Measurements from ENCODE around the gene TXLNB.

TXLNB gene

GRCh38 chr6:139335447-139336210, 43.8 kb upstream of the TXLNB start:
- peaks cover 0 to 4% (median 0%) of the 10 kb centered on the region in 5 experiments for H3K9me3 ChIP-seq (ENCODE audit: control extremely low read depth in 1 of 5, control insufficient read depth in 4 of 5, insufficient read depth in 2 of 5, low read depth in 1 of 5, low read length in 4 of 5)
- no peak for DNase-seq
- no peaks in the 10 kb centered on the region for H3K36me3 ChIP-seq (ENCODE audit: control insufficient read depth in 4 of 4, insufficient read depth in 4 of 4, low read length in 3 of 4)
- ChIA-PET POLR2A (no interaction called here), CTCF (interaction anchor here (1.1 to 1.8 kb wide), 2 partner anchors 44 to 116 kb away, joined by 4 read pairs; partner anchors contain the start of gene TXLNB)
- no peak overlapping the region for H3K27ac ChIP-seq (ENCODE audit: insufficient read depth in 1 of 2, low read depth in 1 of 2, low read length in 2 of 2, poor library complexity in 1 of 2, severe bottlenecking in 2 of 2)
- H3K4me1 ChIP-seq (ENCODE audit: control extremely low read depth in 1 of 4, control insufficient read depth in 4 of 4, insufficient read depth in 4 of 4, low read length in 3 of 4): peaks cover 8 to 41% (median 18%) of the 10 kb centered on the region in 4 experiments
- 96% methylated on average over 3 of the region's 5 CpGs for WGBS (ENCODE audit: insufficient coverage)
- no peaks in the 10 kb centered on the region for H3K27me3 ChIP-seq (replicated peaks in 2 of 5; ENCODE audit: control insufficient read depth in 4 of 5, insufficient read depth in 5 of 5, low read length in 4 of 5)
- H3K4me3 ChIP-seq (ENCODE audit: control insufficient read depth in 1 of 7, extremely low read depth in 1 of 7, insufficient read depth in 4 of 7, low read depth in 2 of 7, low read length in 6 of 7): no peak overlapping the region

GRCh38 chr6:139334806-139335446, 43.1 kb upstream of the TXLNB start:
- H3K4me3 ChIP-seq (ENCODE audit: control insufficient read depth in 1 of 7, extremely low read depth in 1 of 7, insufficient read depth in 4 of 7, low read depth in 2 of 7, low read length in 6 of 7): no peak overlapping the region
- DNase-seq: no peak
- WGBS (ENCODE audit: insufficient coverage): 100% methylated on average over 2 of the region's 5 CpGs
- H3K27me3 ChIP-seq (replicated peaks in 2 of 5; ENCODE audit: control insufficient read depth in 4 of 5, insufficient read depth in 5 of 5, low read length in 4 of 5): no peaks in the 10 kb centered on the region
- POLR2A ChIA-PET: no interaction called here
- no peak overlapping the region for H3K27ac ChIP-seq (ENCODE audit: insufficient read depth in 1 of 2, low read depth in 1 of 2, low read length in 2 of 2, poor library complexity in 1 of 2, severe bottlenecking in 2 of 2)
- CTCF ChIA-PET: interaction anchor here (1.1 kb wide), 1 partner anchor 43 kb away, joined by 4 read pairs; the partner anchor contains the start of gene TXLNB
- H3K4me1 ChIP-seq (ENCODE audit: control extremely low read depth in 1 of 4, control insufficient read depth in 4 of 4, insufficient read depth in 4 of 4, low read length in 3 of 4): peaks cover 8 to 41% (median 18%) of the 10 kb centered on the region in 4 experiments
- peaks cover 0 to 4% (median 0%) of the 10 kb centered on the region in 5 experiments for H3K9me3 ChIP-seq (ENCODE audit: control extremely low read depth in 1 of 5, control insufficient read depth in 4 of 5, insufficient read depth in 2 of 5, low read depth in 1 of 5, low read length in 4 of 5)
- H3K36me3 ChIP-seq (ENCODE audit: control insufficient read depth in 4 of 4, insufficient read depth in 4 of 4, low read length in 3 of 4): no peaks in the 10 kb centered on the region

GRCh38 chr6:139330826-139331500, 39.2 kb upstream of the TXLNB start:
- H3K4me3 ChIP-seq (ENCODE audit: control insufficient read depth in 1 of 7, extremely low read depth in 1 of 7, insufficient read depth in 4 of 7, low read depth in 2 of 7, low read length in 6 of 7): no peak overlapping the region
- no peak overlapping the region for H3K27ac ChIP-seq (ENCODE audit: insufficient read depth in 1 of 2, low read depth in 1 of 2, low read length in 2 of 2, poor library complexity in 1 of 2, severe bottlenecking in 2 of 2)
- H3K36me3 ChIP-seq (ENCODE audit: control insufficient read depth in 4 of 4, insufficient read depth in 4 of 4, low read length in 3 of 4): no peaks in the 10 kb centered on the region
- H3K9me3 ChIP-seq (ENCODE audit: control extremely low read depth in 1 of 5, control insufficient read depth in 4 of 5, insufficient read depth in 2 of 5, low read depth in 1 of 5, low read length in 4 of 5): no peaks in the 10 kb centered on the region
- no peak for DNase-seq
- WGBS (ENCODE audit: insufficient coverage): 70% methylated on average over 2 of the region's 3 CpGs
- peaks cover 3 to 24% (median 9%) of the 10 kb centered on the region in 4 experiments for H3K4me1 ChIP-seq (ENCODE audit: control extremely low read depth in 1 of 4, control insufficient read depth in 4 of 4, insufficient read depth in 4 of 4, low read length in 3 of 4)
- ChIA-PET CTCF (interaction anchor here (1.0 kb wide), 1 partner anchor 39 kb away, joined by 3 read pairs; the partner anchor contains the start of gene TXLNB), POLR2A (no interaction called here)
- H3K27me3 ChIP-seq (replicated peaks in 2 of 5; ENCODE audit: control insufficient read depth in 4 of 5, insufficient read depth in 5 of 5, low read length in 4 of 5): no peaks in the 10 kb centered on the region

GRCh38 chr6:139330306-139330705, 38.5 kb upstream of the TXLNB start:
- no peak overlapping the region for H3K27ac ChIP-seq (ENCODE audit: insufficient read depth in 1 of 2, low read depth in 1 of 2, low read length in 2 of 2, poor library complexity in 1 of 2, severe bottlenecking in 2 of 2)
- ChIA-PET CTCF (interaction anchor here (0.7 kb wide), 1 partner anchor 19 kb away, joined by 3 read pairs; no protein-coding TSS in a partner anchor), POLR2A (no interaction called here)
- 83% methylated on average over 4 of the region's 5 CpGs for WGBS (ENCODE audit: insufficient coverage)
- H3K4me1 ChIP-seq (ENCODE audit: control extremely low read depth in 1 of 4, control insufficient read depth in 4 of 4, insufficient read depth in 4 of 4, low read length in 3 of 4): peaks cover 10 to 24% (median 15%) of the 10 kb centered on the region in 4 experiments
- no peaks in the 10 kb centered on the region for H3K27me3 ChIP-seq (replicated peaks in 2 of 5; ENCODE audit: control insufficient read depth in 4 of 5, insufficient read depth in 5 of 5, low read length in 4 of 5)
- no peaks in the 10 kb centered on the region for H3K9me3 ChIP-seq (ENCODE audit: control extremely low read depth in 1 of 5, control insufficient read depth in 4 of 5, insufficient read depth in 2 of 5, low read depth in 1 of 5, low read length in 4 of 5)
- H3K4me3 ChIP-seq (ENCODE audit: control insufficient read depth in 1 of 7, extremely low read depth in 1 of 7, insufficient read depth in 4 of 7, low read depth in 2 of 7, low read length in 6 of 7): no peak overlapping the region
- no peaks in the 10 kb centered on the region for H3K36me3 ChIP-seq (ENCODE audit: control insufficient read depth in 4 of 4, insufficient read depth in 4 of 4, low read length in 3 of 4)
- no peak for DNase-seq

GRCh38 chr6:139329224-139329623, 37.4 kb upstream of the TXLNB start:
- no peaks in the 10 kb centered on the region for H3K9me3 ChIP-seq (ENCODE audit: control extremely low read depth in 1 of 5, control insufficient read depth in 4 of 5, insufficient read depth in 2 of 5, low read depth in 1 of 5, low read length in 4 of 5)
- ChIA-PET POLR2A (no interaction called here), CTCF (interaction anchor here (0.6 to 1.5 kb wide), 2 partner anchors 35 to 82 kb away, joined by 3 read pairs; no protein-coding TSS in a partner anchor)
- H3K27ac ChIP-seq (ENCODE audit: insufficient read depth in 1 of 2, low read depth in 1 of 2, low read length in 2 of 2, poor library complexity in 1 of 2, severe bottlenecking in 2 of 2): no peak overlapping the region
- H3K4me1 ChIP-seq (ENCODE audit: control extremely low read depth in 1 of 4, control insufficient read depth in 4 of 4, insufficient read depth in 4 of 4, low read length in 3 of 4): peaks cover 18 to 29% (median 23%) of the 10 kb centered on the region in 4 experiments
- no peaks in the 10 kb centered on the region for H3K27me3 ChIP-seq (replicated peaks in 2 of 5; ENCODE audit: control insufficient read depth in 4 of 5, insufficient read depth in 5 of 5, low read length in 4 of 5)
- 100% methylated on average over 1 of the region's 3 CpGs for WGBS (ENCODE audit: insufficient coverage)
- H3K36me3 ChIP-seq (ENCODE audit: control insufficient read depth in 4 of 4, insufficient read depth in 4 of 4, low read length in 3 of 4): no peaks in the 10 kb centered on the region
- H3K4me3 ChIP-seq (ENCODE audit: control insufficient read depth in 1 of 7, extremely low read depth in 1 of 7, insufficient read depth in 4 of 7, low read depth in 2 of 7, low read length in 6 of 7): no peak overlapping the region
- no peak for DNase-seq

- no peaks in the 10 kb centered on the region for H3K9me3 ChIP-seq (ENCODE audit: control extremely low read depth in 1 of 5, control insufficient read depth in 4 of 5, insufficient read depth in 2 of 5, low read depth in 1 of 5, low read length in 4 of 5)
- CTCF ChIA-PET: interaction anchor here (1.0 to 1.2 kb wide), 2 partner anchors 35 to 38 kb away, joined by 3 to 4 read pairs; partner anchors contain the start of gene TXLNB
- WGBS (ENCODE audit: insufficient coverage): 97% methylated on average over 3 of the region's 5 CpGs
- H3K27ac ChIP-seq (ENCODE audit: insufficient read depth in 1 of 2, low read depth in 1 of 2, low read length in 2 of 2, poor library complexity in 1 of 2, severe bottlenecking in 2 of 2): no peak overlapping the region
- no peak overlapping the region for H3K4me3 ChIP-seq (ENCODE audit: control insufficient read depth in 1 of 7, extremely low read depth in 1 of 7, insufficient read depth in 4 of 7, low read depth in 2 of 7, low read length in 6 of 7)
- no peaks in the 10 kb centered on the region for H3K36me3 ChIP-seq (ENCODE audit: control insufficient read depth in 4 of 4, insufficient read depth in 4 of 4, low read length in 3 of 4)
- POLR2A ChIA-PET: no interaction called here
- no peak for DNase-seq
- H3K27me3 ChIP-seq (replicated peaks in 2 of 5; ENCODE audit: control insufficient read depth in 4 of 5, insufficient read depth in 5 of 5, low read length in 4 of 5): no peaks in the 10 kb centered on the region
- peaks cover 24 to 51% (median 37%) of the 10 kb centered on the region in 4 experiments for H3K4me1 ChIP-seq (ENCODE audit: control extremely low read depth in 1 of 4, control insufficient read depth in 4 of 4, insufficient read depth in 4 of 4, low read length in 3 of 4)
Measured at GRCh38 chr6:139327038-139327437, 35.2 kb upstream of the TXLNB start.
